Stimulated activated CD4-positive, alpha-beta T cell treated with anti-CD3 and anti-CD28 coated beads, Interleukin-4, amount 100 ng/mL, for 4 hours (primary cell): ENCODE results near the gene NME3.
"Not testable (repeated sequence)": the region's sequence is repeated elsewhere in the genome, so short reads cannot be mapped to it uniquely, and the experiment has no call there.

Experiments used
- DNase-seq, 2 experiments: peaks; one replicate each; pipeline ENCODE4 v3.0.0-alpha.2; 2020

The NME3 gene

DNA sequence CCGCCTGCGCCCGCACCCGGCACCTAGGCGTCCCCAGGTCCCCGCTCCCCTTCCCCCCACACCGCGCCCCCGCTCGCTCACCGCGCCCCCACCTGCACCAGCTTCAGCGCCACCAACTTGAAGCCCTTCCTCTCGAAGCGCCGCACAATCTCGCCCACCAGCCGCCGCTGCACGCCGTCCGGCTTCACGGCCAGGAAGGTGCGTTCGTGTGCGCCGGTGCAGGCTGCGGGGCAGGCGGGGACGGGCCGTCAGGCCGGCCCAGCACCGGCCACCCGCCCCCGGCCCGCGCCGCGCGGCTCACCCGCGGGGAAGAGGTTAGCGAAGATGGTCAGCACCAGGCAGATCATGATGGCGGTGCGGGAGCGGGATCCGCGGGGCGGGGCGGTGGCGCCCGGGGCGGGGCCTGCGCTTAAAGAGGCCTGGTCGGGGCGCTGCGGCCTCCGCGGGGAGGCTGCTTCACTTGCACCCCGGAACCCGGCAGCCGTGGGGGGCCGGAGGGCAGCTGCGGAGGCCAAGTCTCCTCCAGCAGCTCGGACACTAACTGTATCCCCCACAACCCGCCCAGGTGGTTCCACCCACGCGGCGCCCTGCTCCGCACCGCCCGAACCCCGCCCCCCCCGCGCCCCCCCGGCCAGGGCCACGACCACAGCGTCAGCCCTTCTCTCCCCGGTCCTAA, at the start of gene NME3:
Gene NME3 (minus strand): TSS at position 356 of the 676 bp plus-strand sequence. CDS start 9 bp downstream, at position 347.
- DNase-seq: peak; percentile 66 to 81

- no peak for DNase-seq
These were observed 49.6 kb upstream of the NME3 start for GRCh38 chr16:1820946-1821290.

GRCh38 chr16:1820096-1820945, 49.0 kb upstream of the NME3 start:
- no peak for DNase-seq

- no peak for DNase-seq
These were observed 48.3 kb upstream of the NME3 start for GRCh38 chr16:1819611-1820010.

DNA sequence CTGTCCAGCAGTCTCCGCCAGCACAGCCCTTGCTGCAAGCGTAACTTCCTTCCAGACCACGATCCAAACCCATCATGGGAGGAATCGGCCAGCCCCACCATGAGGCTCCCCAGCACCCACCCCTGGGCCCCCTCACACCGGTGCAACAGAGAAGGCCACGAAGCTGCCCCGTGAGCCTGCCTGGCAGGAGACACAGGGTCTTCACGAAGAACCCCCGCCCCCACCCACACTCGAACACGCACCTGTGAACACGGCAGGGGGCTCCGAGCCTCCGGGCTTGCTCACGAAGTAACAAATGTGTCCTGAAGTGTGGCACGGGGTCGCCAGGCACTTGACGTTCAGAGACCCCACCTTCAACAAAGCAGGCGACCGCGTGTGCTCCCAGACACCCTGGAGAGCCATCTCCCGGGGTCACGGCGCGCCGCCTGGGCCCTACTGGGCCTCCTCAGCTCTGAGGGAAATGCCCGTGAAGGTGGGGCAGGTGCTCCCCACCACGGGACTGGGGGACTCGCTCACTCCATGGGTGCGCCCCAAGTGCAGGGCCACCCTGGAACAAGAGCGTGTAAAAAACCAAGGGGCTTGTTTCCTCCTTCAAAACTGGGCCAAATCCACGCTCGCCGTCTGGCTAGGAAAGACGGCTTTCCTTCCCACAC, 47.7 kb upstream of the NME3 start:
- no peak for DNase-seq

GRCh38 chr16:1818204-1818872, 47.0 kb upstream of the NME3 start:
- no peak for DNase-seq

DNA sequence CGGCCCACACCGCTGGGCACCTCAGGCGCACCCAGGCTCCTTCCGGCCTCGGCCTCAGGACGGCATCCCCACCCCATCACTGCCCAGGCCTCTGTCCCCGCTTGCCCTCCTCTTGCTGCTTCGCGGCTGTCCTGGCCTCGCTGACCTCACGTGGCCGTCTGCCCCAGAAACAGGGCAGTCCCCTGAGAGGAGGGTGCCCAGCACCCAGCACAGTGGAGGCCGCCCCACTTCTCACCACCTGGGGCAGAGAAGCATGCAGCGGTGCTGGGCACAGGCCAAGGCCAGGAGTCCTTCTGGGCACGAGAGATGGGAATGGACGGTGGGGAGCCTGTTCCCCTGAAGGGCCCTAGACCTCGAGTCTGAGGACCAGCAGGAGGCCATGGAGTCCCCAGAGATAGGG, 46.4 kb upstream of the NME3 start:
- no peak for DNase-seq

GRCh38 chr16:1817276-1817589, 45.9 kb upstream of the NME3 start:
- no peak for DNase-seq

GRCh38 chr16:1816396-1817275, 45.3 kb upstream of the NME3 start:
- no peak for DNase-seq

DNA sequence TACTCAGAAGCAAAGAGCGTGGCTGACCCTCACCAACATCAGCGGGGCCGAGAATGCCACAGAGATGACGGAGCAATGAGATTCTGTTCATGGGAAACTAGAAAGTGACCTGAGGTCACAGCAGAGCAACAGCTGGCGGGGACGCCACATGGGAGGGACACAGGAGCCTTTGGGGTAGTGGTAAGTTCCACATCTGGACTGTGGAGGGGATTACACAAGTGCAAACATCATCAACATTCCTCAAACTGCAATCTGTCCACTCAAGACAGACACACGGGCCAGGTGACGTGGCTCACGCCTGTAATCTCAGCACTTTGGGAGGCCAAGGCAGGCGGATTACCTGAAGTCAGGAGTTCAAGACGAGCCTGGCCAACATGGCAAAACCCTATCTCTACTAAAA, 44.1 kb upstream of the NME3 start:
- no peak for DNase-seq

GRCh38 chr16:1812732-1813163, 41.4 kb upstream of the NME3 start:
- peak; percentile 47 to 56 for DNase-seq

- no peak for DNase-seq
These were observed 39.2 kb upstream of the NME3 start for GRCh38 chr16:1810536-1810935.

DNA sequence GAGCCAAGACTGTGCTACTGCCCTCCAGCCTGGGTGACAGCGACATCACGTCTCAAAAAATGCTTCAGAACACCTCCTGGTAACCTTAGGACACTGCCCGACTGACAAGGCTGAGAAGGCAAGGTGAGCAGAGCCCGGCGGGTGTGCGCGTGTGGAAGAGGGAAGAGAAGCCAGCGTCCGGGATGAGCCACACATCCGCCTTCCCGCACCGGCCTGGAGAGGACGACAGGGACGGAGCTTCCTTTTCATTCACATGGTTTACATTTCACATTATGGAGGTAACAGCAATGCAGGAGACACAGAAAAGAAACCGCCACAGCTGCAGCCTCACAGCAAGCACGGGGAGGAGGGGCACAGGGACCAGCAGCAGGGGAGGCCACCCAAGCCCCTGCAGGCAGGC, 38.8 kb upstream of the NME3 start:
- no peak for DNase-seq

DNA sequence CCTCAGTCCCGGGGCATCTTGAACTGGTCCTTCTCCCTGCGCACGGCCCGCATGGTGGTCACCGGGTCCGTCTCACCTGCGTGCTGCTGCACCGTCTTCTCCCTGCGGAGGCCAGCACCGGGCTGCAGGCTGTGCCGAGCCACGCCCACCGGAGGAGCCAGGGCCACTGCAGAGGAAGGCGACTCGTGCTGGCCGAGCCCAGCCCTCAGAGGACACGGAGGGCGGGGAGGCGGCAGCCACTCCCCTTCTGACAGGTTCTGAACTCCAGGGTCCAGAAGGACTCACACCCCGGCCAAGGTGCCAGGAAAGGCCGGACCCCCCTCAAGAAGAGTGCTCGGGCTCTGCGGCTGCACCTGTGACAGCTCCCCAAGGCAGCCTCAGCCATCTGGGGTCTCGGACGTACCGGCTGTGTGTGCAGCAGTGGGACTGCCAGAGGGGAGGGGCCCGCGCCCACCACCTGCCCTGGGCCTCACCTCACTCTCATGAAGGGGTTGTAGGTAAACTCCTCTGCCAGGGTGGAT, 38.0 kb upstream of the NME3 start:
- no peak for DNase-seq

DNA sequence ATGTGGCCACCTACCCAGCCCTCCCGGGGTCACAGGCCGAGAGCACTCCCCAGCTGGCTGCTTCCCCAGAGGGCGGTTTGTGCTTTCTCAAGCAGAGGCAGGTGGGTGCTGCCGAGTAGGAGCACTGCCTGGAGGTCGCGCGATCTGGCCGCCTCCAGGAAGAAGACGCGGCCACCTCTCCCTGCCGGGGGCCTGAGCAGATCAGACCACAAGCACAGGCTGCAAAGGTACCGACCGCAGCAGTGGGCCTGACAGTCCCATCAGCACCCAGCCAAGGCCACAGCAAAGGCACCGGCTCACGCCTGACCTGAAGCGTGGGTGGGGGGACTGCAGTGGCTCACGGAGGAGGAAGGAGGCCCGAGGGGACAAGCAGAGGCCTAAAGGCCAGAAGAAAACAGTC, 37.3 kb upstream of the NME3 start:
- no peak for DNase-seq

DNA sequence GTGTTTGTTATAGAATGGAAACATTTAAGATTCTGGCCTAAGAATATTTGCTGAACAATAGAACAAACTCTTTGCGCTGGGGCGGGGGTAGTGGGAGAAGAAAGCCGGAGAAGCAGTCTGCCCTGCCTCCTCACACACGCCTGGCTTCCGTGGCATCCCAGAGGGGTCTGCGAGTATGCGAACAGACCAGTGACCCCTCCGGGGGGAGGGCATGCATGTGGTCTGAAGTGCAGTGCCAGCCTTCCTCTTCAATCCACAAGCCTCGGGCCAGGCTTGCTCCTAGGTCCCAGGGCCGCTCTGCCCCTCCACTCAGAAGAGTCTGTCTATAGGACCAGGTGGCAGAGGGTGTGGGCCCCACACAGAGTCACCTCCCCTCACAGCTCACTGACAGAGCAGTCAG, 36.3 kb upstream of the NME3 start:
- no peak for DNase-seq

DNA sequence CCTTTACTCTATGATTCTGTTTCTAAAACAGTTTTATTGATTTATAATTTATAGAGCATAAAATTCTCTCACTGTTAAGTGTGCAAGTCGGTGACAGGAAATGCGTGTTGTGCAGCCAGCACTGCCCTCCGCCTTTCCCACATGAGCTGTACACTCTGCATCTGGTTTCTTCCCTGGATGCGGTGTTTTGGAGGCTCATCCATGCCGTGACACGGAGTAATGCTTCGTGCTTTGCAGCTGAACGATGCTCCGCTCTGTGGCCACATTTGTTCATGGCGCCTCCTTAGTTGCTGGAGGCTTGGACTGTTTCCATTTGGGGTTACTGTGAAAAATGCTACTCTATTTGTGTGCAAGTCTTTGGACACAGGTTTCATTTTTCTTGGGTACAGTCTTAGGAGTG, 29.4 kb upstream of the NME3 start:
- no peak for DNase-seq

DNA sequence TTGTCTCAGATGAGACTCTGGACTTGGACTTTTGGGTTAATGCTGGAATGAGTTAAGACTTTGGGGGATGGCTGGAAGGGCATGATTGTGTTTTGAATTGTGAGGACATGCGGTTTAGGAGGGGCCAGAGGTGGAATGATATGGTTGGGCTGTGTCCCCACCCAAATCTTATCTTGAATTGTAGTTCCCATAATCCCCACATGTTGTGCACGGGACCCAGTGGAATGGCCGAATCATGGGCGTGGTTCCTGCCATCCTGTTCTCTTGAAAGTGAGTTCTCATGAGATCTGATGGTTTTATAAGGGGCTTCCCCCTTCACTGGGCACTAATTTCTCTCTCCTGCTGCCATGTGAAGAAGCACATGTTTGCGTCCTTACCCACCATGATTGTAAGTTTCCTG, 27.9 kb upstream of the NME3 start:
- not testable (repeated sequence) for DNase-seq

GRCh38 chr16:1794908-1795666, 23.7 kb upstream of the NME3 start:
- no peak for DNase-seq

GRCh38 chr16:1794221-1794871, 23.0 kb upstream of the NME3 start:
- no peak for DNase-seq
